HFFc6 (cell line): ENCODE data around the gene SKAP1. TPM values are rescaled to one million over a fixed set of nuclear protein-coding genes. Genes with fewer than 3 reads are reported as not detected.
A peak's percentile ranks its signal among the peaks of the same experiment; 100 is the strongest.

Experiments
- DNase-seq: peaks from one replicate; pipeline ENCODE4 v3.0.0-alpha.2; 2018
- H3K27ac Mint-ChIP-seq: 2 replicates; pipeline ENCODE4 v1.8.0; 2020; ENCODE audit warnings: mild to moderate bottlenecking, mixed read lengths
- H3K27me3 Mint-ChIP-seq: 2 replicates; pipeline ENCODE4 v1.8.0; 2021; ENCODE audit warnings: mild to moderate bottlenecking, moderate library complexity, mixed read lengths; ENCODE audit not compliant: insufficient read depth
- H3K36me3 Mint-ChIP-seq: 2 replicates; pipeline ENCODE4 v1.8.0; 2021; ENCODE audit warnings: low read depth, mixed read lengths
- H3K4me1 Mint-ChIP-seq: 2 replicates; pipeline ENCODE4 v1.8.0; 2020; ENCODE audit warnings: low read depth, mixed read lengths
- H3K4me3 Mint-ChIP-seq: 2 replicates; pipeline ENCODE4 v1.8.0; 2020; ENCODE audit warnings: mild to moderate bottlenecking, moderate library complexity, mixed read lengths
- H3K9me3 Mint-ChIP-seq: 2 replicates; pipeline ENCODE4 v1.8.0; 2020; ENCODE audit warnings: mild to moderate bottlenecking, mixed read lengths
- CTCF ChIP-seq: fragments of 200-600 bp; sonication (generic); IDR thresholded peaks from 2 replicates; pipeline ENCODE4 v1.5.0; 2021; ENCODE audit warnings: antibody characterized with exemption, mild to moderate bottlenecking
- total RNA-seq, 6 experiments: library from RNA; stranded (reverse); fragmentation: NEBNext Ultra II Directional; extraction: Animal tissue kit (Norgen Biotek cat#: 25700); gene quantifications; 2 replicates in 1 of 6; 3 replicates in 5 of 6; pipeline ENCODE4 v1.2.3, GENCODE V29; 2021

SKAP1 gene
- total RNA-seq, 6 experiments from 2014 or later, result not detected

- H3K36me3 Mint-ChIP-seq, result no peaks in the 10 kb centered on the region
- no peaks in the 10 kb centered on the region for H3K4me1 Mint-ChIP-seq
- peaks cover 22% of the 10 kb centered on the region for H3K27me3 Mint-ChIP-seq
- no peak overlapping the region for H3K27ac Mint-ChIP-seq
- TF ChIP-seq CTCF, result peak; percentile 68
- peak; percentile 25 for DNase-seq
- no peaks in the 10 kb centered on the region for H3K9me3 Mint-ChIP-seq
- no peak overlapping the region for H3K4me3 Mint-ChIP-seq
Observed at GRCh38 chr17:48259694-48260291, 170.2 kb downstream of the SKAP1 start.

- H3K9me3 Mint-ChIP-seq, result no peaks in the 10 kb centered on the region
- no peak overlapping the region for H3K27ac Mint-ChIP-seq
- H3K4me3 Mint-ChIP-seq, result no peak overlapping the region
Observed at GRCh38 chr17:48258331-48258730, 171.7 kb downstream of the SKAP1 start.

GRCh38 chr17:48255759-48256158, 174.3 kb downstream of the SKAP1 start:
- no peak for TF ChIP-seq CTCF
- Mint-ChIP-seq H3K27ac (no peak overlapping the region), H3K27me3 (peaks cover 15% of the 10 kb centered on the region), H3K4me3 (no peak overlapping the region), H3K4me1 (no peaks in the 10 kb centered on the region), H3K36me3 (no peaks in the 10 kb centered on the region), H3K9me3 (no peaks in the 10 kb centered on the region)
- no peak for DNase-seq

More at GRCh38 chr17:48258331-48258730, 171.7 kb downstream of the SKAP1 start:
- H3K36me3 Mint-ChIP-seq, result no peaks in the 10 kb centered on the region
- no peak for TF ChIP-seq CTCF
- H3K27me3 Mint-ChIP-seq, result peaks cover 26% of the 10 kb centered on the region
- DNase-seq, result no peak
- no peaks in the 10 kb centered on the region for H3K4me1 Mint-ChIP-seq

GRCh38 chr17:48254896-48255295, 175.1 kb downstream of the SKAP1 start:
- peaks cover 15% of the 10 kb centered on the region for H3K27me3 Mint-ChIP-seq
- no peak for DNase-seq

GRCh38 chr17:48253975-48254374, 176.0 kb downstream of the SKAP1 start:
- TF ChIP-seq CTCF, result no peak
- no peak for DNase-seq
- H3K36me3 Mint-ChIP-seq, result no peaks in the 10 kb centered on the region
- H3K27ac Mint-ChIP-seq, result no peak overlapping the region
- H3K9me3 Mint-ChIP-seq, result no peaks in the 10 kb centered on the region
- no peaks in the 10 kb centered on the region for H3K4me1 Mint-ChIP-seq
- peaks cover 15% of the 10 kb centered on the region for H3K27me3 Mint-ChIP-seq
- no peak overlapping the region for H3K4me3 Mint-ChIP-seq

More at GRCh38 chr17:48254896-48255295, 175.1 kb downstream of the SKAP1 start:
- Mint-ChIP-seq H3K4me3 (no peak overlapping the region), H3K4me1 (no peaks in the 10 kb centered on the region), H3K9me3 (no peaks in the 10 kb centered on the region), H3K27ac (no peak overlapping the region), H3K36me3 (no peaks in the 10 kb centered on the region)
- no peak for TF ChIP-seq CTCF
